GM23338 (cell line): ENCODE results near the gene KIAA1671. TPM values are rescaled to one million over a fixed set of nuclear protein-coding genes. Genes with fewer than 3 reads are reported as not detected.

Source experiments
- ATAC-seq: fragments of 200-7000 bp; cut with Tn5 transposase; 3 replicates; pipeline ENCODE4 v1.9.1; 2020
- DNase-seq: peaks from one replicate; pipeline ENCODE4 v3.0.0-alpha.2; 2015; ENCODE audit warnings: low spot score
- H2AFZ ChIP-seq: fragments of 200-600 bp; sonication (generic); 2 replicates; pipeline ENCODE4 v1.8.0; 2016; ENCODE audit warnings: antibody characterized with exemption, mild to moderate bottlenecking, moderate library complexity
- H3F3A ChIP-seq: fragments of 200-600 bp; sonication (generic); replicated peaks from 2 replicates; pipeline ENCODE4 v1.8.0; 2017; ENCODE audit warnings: antibody characterized with exemption, mixed run types, low read depth
- H3K27ac ChIP-seq: fragments of 200-600 bp; sonication (generic); 2 replicates; pipeline ENCODE4 v1.6.1; 2016; ENCODE audit warnings: low read depth
- H3K27me3 ChIP-seq: fragments of 200-600 bp; sonication (generic); 2 replicates; pipeline ENCODE4 v1.8.0; 2016; ENCODE audit warnings: mild to moderate bottlenecking, mixed run types, moderate library complexity; ENCODE audit not compliant: insufficient read depth
- H3K36me3 ChIP-seq: fragments of 200-600 bp; sonication (generic); 2 replicates; pipeline ENCODE4 v1.8.0; 2016; ENCODE audit warnings: mild to moderate bottlenecking; ENCODE audit not compliant: insufficient read depth
- H3K4me1 ChIP-seq: fragments of 200-600 bp; sonication (generic); 2 replicates; pipeline ENCODE4 v1.8.0; 2016; ENCODE audit warnings: mild to moderate bottlenecking, moderate library complexity; ENCODE audit not compliant: insufficient read depth
- H3K4me2 ChIP-seq: fragments of 200-600 bp; sonication (generic); 2 replicates; pipeline ENCODE4 v1.7.1; 2017; ENCODE audit warnings: mixed run types
- H3K4me3 ChIP-seq: fragments of 200-600 bp; sonication (generic); 2 replicates; pipeline ENCODE4 v1.6.1; 2016; ENCODE audit warnings: mixed run types
- H3K79me2 ChIP-seq: fragments of 200-600 bp; sonication (generic); replicated peaks from 2 replicates; pipeline ENCODE4 v1.8.0; 2017; ENCODE audit warnings: mild to moderate bottlenecking; ENCODE audit not compliant: insufficient read depth
- H3K9me2 ChIP-seq: fragments of 200-600 bp; sonication (generic); 2 replicates; pipeline ENCODE4 v1.8.0; 2017; ENCODE audit not compliant: insufficient read depth
- H4K20me1 ChIP-seq: fragments of 200-600 bp; sonication (generic); replicated peaks from 2 replicates; pipeline ENCODE4 v1.8.0; 2017; ENCODE audit warnings: mild to moderate bottlenecking; ENCODE audit not compliant: insufficient read depth
- H3K27ac Mint-ChIP-seq: 2 replicates; pipeline ENCODE4 v1.8.0; 2020; ENCODE audit warnings: inconsistent platforms, mild to moderate bottlenecking, moderate library complexity, mixed read lengths
- H3K27me3 Mint-ChIP-seq: 3 replicates; pipeline ENCODE4 v1.8.0; 2022; ENCODE audit warnings: low read depth, mild to moderate bottlenecking, moderate library complexity, mixed read lengths, inconsistent platforms; ENCODE audit not compliant: insufficient read depth, poor library complexity
- H3K36me3 Mint-ChIP-seq: 3 replicates; pipeline ENCODE4 v1.8.0; 2021; ENCODE audit warnings: low read depth, mild to moderate bottlenecking, inconsistent platforms, moderate library complexity, mixed read lengths
- H3K4me1 Mint-ChIP-seq: 3 replicates; pipeline ENCODE4 v1.8.0; 2020; ENCODE audit warnings: mild to moderate bottlenecking, inconsistent platforms, mixed read lengths
- H3K4me3 Mint-ChIP-seq: 3 replicates; pipeline ENCODE4 v1.8.0; 2021; ENCODE audit warnings: moderate library complexity, mild to moderate bottlenecking, inconsistent platforms, mixed read lengths
- H3K9me3 Mint-ChIP-seq: 3 replicates; pipeline ENCODE4 v1.8.0; 2020; ENCODE audit warnings: moderate library complexity, mild to moderate bottlenecking, inconsistent platforms, mixed read lengths
- CREB1 ChIP-seq: fragments of 250-450 bp; sonication (Bioruptor Pico); IDR thresholded peaks from 2 replicates; pipeline ENCODE4 v1.5.0; 2020; ENCODE audit warnings: low read depth, mild to moderate bottlenecking, moderate library complexity
- CTCF ChIP-seq, 2 experiments: fragments of 200-600 bp in 1 of 2; sonication (generic) in 1 of 2; conservative IDR thresholded peaks; 2 replicates each; pipeline versions ENCODE4 v1.5.1 to v1.6.1; 2016 to 2017; ENCODE audit warnings: antibody characterized with exemption in 2 of 2, low read depth in 2 of 2, mild to moderate bottlenecking in 2 of 2, moderate library complexity in 1 of 2
- ETS1 ChIP-seq: IDR thresholded peaks from 2 replicates; pipeline ENCODE4 v1.6.1; 2016; ENCODE audit warnings: antibody characterized with exemption
- EZH2 ChIP-seq: fragments of 200-600 bp; sonication (generic); IDR thresholded peaks from one replicate; pipeline ENCODE4 v1.8.0; 2017; ENCODE audit warnings: antibody characterized with exemption, mild to moderate bottlenecking, low read depth; ENCODE audit not compliant: unreplicated experiment
- EZH2phosphoT487 ChIP-seq: fragments of 200-600 bp; sonication (generic); IDR thresholded peaks from one replicate; pipeline ENCODE4 v1.8.1; 2018; ENCODE audit warnings: antibody characterized with exemption; ENCODE audit not compliant: unreplicated experiment
- JUNB ChIP-seq: IDR thresholded peaks from one replicate; pipeline ENCODE4 v1.6.1; 2016; ENCODE audit warnings: antibody characterized with exemption; ENCODE audit not compliant: unreplicated experiment
- NANOG ChIP-seq: IDR thresholded peaks from 2 replicates; pipeline ENCODE4 v1.6.1; 2016; ENCODE audit warnings: antibody characterized with exemption, borderline replicate concordance
- POLR2AphosphoS5 ChIP-seq: IDR thresholded peaks from 2 replicates; pipeline ENCODE4 v1.6.1; 2016; ENCODE audit warnings: antibody characterized with exemption, low read depth
- STAT1 ChIP-seq: IDR thresholded peaks from one replicate; pipeline ENCODE4 v1.6.1; 2016; ENCODE audit warnings: antibody characterized with exemption; ENCODE audit not compliant: unreplicated experiment
- ZNF114 ChIP-seq: fragments of 250-450 bp; sonication (Bioruptor Pico); IDR thresholded peaks from 2 replicates; pipeline ENCODE4 v1.5.0; 2020; ENCODE audit warnings: mild to moderate bottlenecking, moderate library complexity
- ZNF331 ChIP-seq: fragments of 250-450 bp; sonication (Bioruptor Pico); IDR thresholded peaks from 2 replicates; pipeline ENCODE4 v1.5.0; 2020; ENCODE audit warnings: low read depth, mild to moderate bottlenecking, moderate library complexity
- ZNF462 ChIP-seq: fragments of 250-450 bp; sonication (Bioruptor Pico); IDR thresholded peaks from 2 replicates; pipeline ENCODE4 v1.5.0; 2020; ENCODE audit warnings: mild to moderate bottlenecking, moderate library complexity
- polyA plus RNA-seq: library from polyadenylated mRNA; unstranded; fragments of >200 nt; fragmentation: Nextera tagmentation; extraction: Ambion mirVana; gene quantifications from 2 replicates; pipeline ENCODE4 v1.2.1, GENCODE V29; 2016
- total RNA-seq: library from RNA; depleted of rRNA; stranded (reverse); fragments of >200 nt; shearing (Covaris generic); gene quantifications from 2 replicates; pipeline ENCODE4 v1.2.3, GENCODE V29; 2014

The KIAA1671 gene
- total and polyA plus RNA-seq, 2 experiments from 2014 or later = 6.1 to 27.2 TPM

DNA sequence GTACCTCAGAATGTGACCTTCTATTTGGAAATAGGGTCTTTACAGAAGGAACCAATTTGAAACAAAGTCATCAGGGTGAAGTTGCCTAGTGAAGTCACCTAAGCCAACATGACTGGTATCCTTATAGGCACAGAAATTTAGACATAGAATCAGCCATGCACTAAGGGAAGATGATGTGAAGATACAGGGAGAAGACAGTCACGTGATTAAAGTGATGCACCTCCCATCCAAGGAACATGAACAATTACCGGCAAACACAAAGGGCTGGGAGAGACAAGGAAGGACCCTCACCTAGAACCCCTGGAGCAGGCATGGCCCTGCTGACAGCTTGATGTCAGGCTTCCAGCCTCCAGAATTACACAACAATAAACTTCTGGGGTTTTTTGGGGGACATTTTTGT, 263.7 kb downstream of the KIAA1671 start:
- Histone ChIP-seq H3K27me3 (no peaks in the 10 kb centered on the region), H3K79me2 (no peaks in the 10 kb centered on the region), H3K9me2 (0 out of 2 replicates have a peak, but pooled peaks cover 3% of the 10 kb centered on the region), H3K4me3 (no peak overlapping the region), H3K27ac (no peak overlapping the region), H2AFZ (no peak overlapping the region), H4K20me1 (no peaks in the 10 kb centered on the region), H3F3A (no peaks in the 10 kb centered on the region), H3K36me3 (no peaks in the 10 kb centered on the region), H3K4me1 (no peaks in the 10 kb centered on the region), H3K4me2 (no peak overlapping the region)
- Mint-ChIP-seq H3K36me3 (0 out of 3 replicates have a peak, but pooled peaks cover 4% of the 10 kb centered on the region), H3K9me3 (peaks cover 13% of the 10 kb centered on the region), H3K4me3 (no peak overlapping the region), H3K27ac (no peak overlapping the region), H3K27me3 (peaks cover 2% of the 10 kb centered on the region), H3K4me1 (no peaks in the 10 kb centered on the region)
- no peak for TF ChIP-seq EZH2
- TF ChIP-seq ZNF331 (CRISPR knock-in tag) = no peak
- ATAC-seq (no peak), DNase-seq (no peak)

- H3K9me2 ChIP-seq = 0 out of 2 replicates have a peak, but pooled peaks cover 3% of the 10 kb centered on the region
- no peak within 1 kb of the TSS for H2AFZ ChIP-seq
- H3F3A ChIP-seq = no peaks in the 10 kb centered on the region
- no peaks in the 10 kb centered on the region for H3K79me2 ChIP-seq
- DNase-seq = no peak
- H3K27me3 ChIP-seq = no peaks in the 10 kb centered on the region
- H3K36me3 ChIP-seq = no peaks in the 10 kb centered on the region
- H3K4me3 ChIP-seq = no peak within 1 kb of the TSS
- no peak within 1 kb of the TSS for H3K4me2 ChIP-seq
- H3K36me3 Mint-ChIP-seq = no peaks in the 10 kb centered on the region
- no peak for ATAC-seq
- no peak within 1 kb of the TSS for H3K4me3 Mint-ChIP-seq
- no peak within 1 kb of the TSS for H3K27ac ChIP-seq
- no peak within 1 kb of the TSS for H3K27ac Mint-ChIP-seq
- H3K9me3 Mint-ChIP-seq = 0 out of 3 replicates have a peak, but pooled peaks cover 2% of the 10 kb centered on the region
- no peaks in the 10 kb centered on the region for H3K4me1 ChIP-seq
- peaks cover 7% of the 10 kb centered on the region for H3K27me3 Mint-ChIP-seq
- no peaks in the 10 kb centered on the region for H4K20me1 ChIP-seq
- H3K4me1 Mint-ChIP-seq = no peaks in the 10 kb centered on the region
- TF ChIP-seq STAT1 (no peak), POLR2AphosphoS5 (no peak), ZNF462 (CRISPR knock-in tag) (no peak), JUNB (no peak), CTCF (conservative IDR thresholded peaks at IDR 0.05; ENCODE audit: low read depth in 2 of 2) (no peak), ETS1 (no peak), EZH2phosphoT487 (no peak), ZNF331 (CRISPR knock-in tag) (no peak), CREB1 (CRISPR knock-in tag) (no peak), ZNF114 (CRISPR knock-in tag) (no peak), EZH2 (no peak), NANOG (no peak)
Measured at GRCh38 chr22:25219211-25219689, 266.7 kb downstream of the KIAA1671 start, which contains the start of gene CRYBB2. CRYBB2 (plus strand) TSS chr22:25219639; CDS start chr22:25221430, 1,791 bp downstream.
